Metanephros (tissue), 1 donor: ENCODE data around the gene LRRC70. TPM values are rescaled to one million over a fixed set of nuclear protein-coding genes. Genes with fewer than 3 reads are reported as not detected.

Source experiments
- total RNA-seq: library from RNA; depleted of rRNA; stranded (reverse); fragments of >200 nt; gene quantifications from one replicate; pipeline ENCODE4 v1.2.3, GENCODE V29; 2014

Gene LRRC70
- total RNA-seq: 12.3 TPM

GRCh38 chr5:62578540-62578939 lies at the start of gene LRRC70:
TSS of gene LRRC70 (plus strand) at chr5:62578819. CDS start at chr5:62579439, 620 bp downstream.

Other genes with a start within 250 kb of the LRRC70 start
- gene DIMT1, start 174.9 kb upstream of the LRRC70 start, total RNA-seq: 31.2 TPM
- gene IPO11, start 166.1 kb upstream of the LRRC70 start, total RNA-seq: 36.8 TPM